Sigmoid colon (tissue), 4 donors: ENCODE measurements around the gene DNAJC17.

ENCODE experiments used
- EP300 ChIP-seq, 4 donors: sonication (generic); formaldehyde crosslinking; IDR thresholded peaks; one replicate each; pipeline ENCODE4 v1.6.1; 2017; ENCODE audit warnings: antibody characterized with exemption in 4 of 4
- POLR2A ChIP-seq, 2 donors: fragments of 450-650 bp; IDR thresholded peaks; one replicate each; pipeline ENCODE4 v1.6.1; 2016; ENCODE audit warnings: antibody characterized with exemption in 2 of 2, mild to moderate bottlenecking in 2 of 2, moderate library complexity in 2 of 2
- TF ChIP-seq, protein P1 (sequence below), 4 experiments: fragments of 450-650 bp in 3 of 4; fragments of 200-600 bp in 1 of 4; IDR thresholded peaks; one replicate each; pipeline ENCODE4 v1.5.1; 2016 to 2019; ENCODE audit warnings: antibody characterized with exemption in 4 of 4, mild to moderate bottlenecking in 3 of 4, moderate library complexity in 2 of 4

DNA sequence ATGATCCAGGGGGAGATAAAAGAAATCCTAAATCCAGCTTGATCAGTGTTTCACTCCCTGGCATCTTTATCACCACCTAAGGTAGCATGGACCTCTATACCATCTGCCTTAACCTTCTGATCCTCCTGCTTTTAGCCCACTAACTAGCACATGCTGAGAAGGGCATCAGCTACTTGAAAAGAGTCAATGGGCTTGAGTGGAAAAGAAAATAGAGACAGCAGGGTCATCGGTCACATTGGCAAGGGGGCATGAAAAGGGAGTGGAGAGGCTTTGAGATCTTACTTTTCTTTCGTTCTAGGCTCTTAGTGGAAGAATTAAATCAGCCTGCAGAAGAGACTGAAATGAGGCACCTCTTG is 623 bp downstream of the DNAJC17 start:
- no peak for TF ChIP-seq POLR2A (IDR thresholded peaks at IDR 0.05)
- TF ChIP-seq, protein P1, sequence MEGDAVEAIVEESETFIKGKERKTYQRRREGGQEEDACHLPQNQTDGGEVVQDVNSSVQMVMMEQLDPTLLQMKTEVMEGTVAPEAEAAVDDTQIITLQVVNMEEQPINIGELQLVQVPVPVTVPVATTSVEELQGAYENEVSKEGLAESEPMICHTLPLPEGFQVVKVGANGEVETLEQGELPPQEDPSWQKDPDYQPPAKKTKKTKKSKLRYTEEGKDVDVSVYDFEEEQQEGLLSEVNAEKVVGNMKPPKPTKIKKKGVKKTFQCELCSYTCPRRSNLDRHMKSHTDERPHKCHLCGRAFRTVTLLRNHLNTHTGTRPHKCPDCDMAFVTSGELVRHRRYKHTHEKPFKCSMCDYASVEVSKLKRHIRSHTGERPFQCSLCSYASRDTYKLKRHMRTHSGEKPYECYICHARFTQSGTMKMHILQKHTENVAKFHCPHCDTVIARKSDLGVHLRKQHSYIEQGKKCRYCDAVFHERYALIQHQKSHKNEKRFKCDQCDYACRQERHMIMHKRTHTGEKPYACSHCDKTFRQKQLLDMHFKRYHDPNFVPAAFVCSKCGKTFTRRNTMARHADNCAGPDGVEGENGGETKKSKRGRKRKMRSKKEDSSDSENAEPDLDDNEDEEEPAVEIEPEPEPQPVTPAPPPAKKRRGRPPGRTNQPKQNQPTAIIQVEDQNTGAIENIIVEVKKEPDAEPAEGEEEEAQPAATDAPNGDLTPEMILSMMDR (IDR thresholded peaks at IDR 0.05) = no peak
- no peak for TF ChIP-seq EP300 (IDR thresholded peaks at IDR 0.05)
